ENCODE results near the gene ZNF831.
A peak's percentile ranks its signal among the peaks of the same experiment; 100 is the strongest.

Gene ZNF831

GRCh38 chr20:59179988-59180387 lies 16.4 kb downstream of the ZNF831 start:
- DNase-seq (ENCODE audit: low read depth in 2 of 2, low spot score in 1 of 2) = no peak

- DNase-seq (ENCODE audit: low read depth in 2 of 2, low spot score in 1 of 2) = no peak
These were observed 18.3 kb downstream of the ZNF831 start for GRCh38 chr20:59181936-59182335.

GRCh38 chr20:59182401-59183044 lies 18.9 kb downstream of the ZNF831 start:
- DNase-seq (ENCODE audit: low read depth in 2 of 2, low spot score in 1 of 2) = no peak

- DNase-seq (ENCODE audit: low read depth in 2 of 2, low spot score in 1 of 2) = no peak
These were observed 20.1 kb downstream of the ZNF831 start for GRCh38 chr20:59183751-59184150.

- DNase-seq (ENCODE audit: low read depth in 2 of 2, low spot score in 1 of 2) = no peak
These were observed 21.3 kb downstream of the ZNF831 start for GRCh38 chr20:59184880-59185447.

- no peak for DNase-seq (ENCODE audit: low read depth in 2 of 2, low spot score in 1 of 2)
These were observed 22.2 kb downstream of the ZNF831 start for GRCh38 chr20:59185809-59186208.

- no peak for DNase-seq (ENCODE audit: low read depth in 2 of 2, low spot score in 1 of 2)
These were observed 26.8 kb downstream of the ZNF831 start for GRCh38 chr20:59190466-59190865.

- DNase-seq (ENCODE audit: low read depth in 2 of 2, low spot score in 1 of 2) = no peak
These were observed 27.6 kb downstream of the ZNF831 start for GRCh38 chr20:59191036-59191755.

- DNase-seq (ENCODE audit: low read depth in 2 of 2, low spot score in 1 of 2) = no peak
These were observed 28.3 kb downstream of the ZNF831 start for GRCh38 chr20:59191756-59192532.

GRCh38 chr20:59192533-59192896 lies 28.9 kb downstream of the ZNF831 start:
- DNase-seq (ENCODE audit: low read depth in 2 of 2, low spot score in 1 of 2) = no peak

- DNase-seq (ENCODE audit: low read depth in 2 of 2, low spot score in 1 of 2) = no peak
These were observed 29.7 kb downstream of the ZNF831 start for GRCh38 chr20:59193325-59193724.

GRCh38 chr20:59194023-59194935 lies 30.7 kb downstream of the ZNF831 start:
- DNase-seq (ENCODE audit: low read depth in 2 of 2, low spot score in 1 of 2) = no peak

GRCh38 chr20:59195316-59195993 lies 31.8 kb downstream of the ZNF831 start:
- no peak for DNase-seq (ENCODE audit: low read depth in 2 of 2, low spot score in 1 of 2)

- DNase-seq (ENCODE audit: low read depth in 2 of 2, low spot score in 1 of 2) = no peak
These were observed 40.7 kb downstream of the ZNF831 start for GRCh38 chr20:59204165-59204894.

- no peak for DNase-seq (ENCODE audit: low read depth in 2 of 2, low spot score in 1 of 2)
These were observed 41.4 kb downstream of the ZNF831 start for GRCh38 chr20:59205044-59205443.

- DNase-seq (ENCODE audit: low read depth in 2 of 2, low spot score in 1 of 2) = no peak
These were observed 43.6 kb downstream of the ZNF831 start for GRCh38 chr20:59207235-59207634.

GRCh38 chr20:59207742-59208357 lies 44.2 kb downstream of the ZNF831 start:
- peak; percentile 59 to 61 for DNase-seq (ENCODE audit: low read depth in 2 of 2, low spot score in 1 of 2)

GRCh38 chr20:59210186-59210585 lies 46.6 kb downstream of the ZNF831 start:
- no peak for DNase-seq (ENCODE audit: low read depth in 2 of 2, low spot score in 1 of 2)

GRCh38 chr20:59211208-59211765 lies 47.7 kb downstream of the ZNF831 start:
- no peak for DNase-seq (ENCODE audit: low read depth in 2 of 2, low spot score in 1 of 2)

Measured in stimulated activated CD8-positive, alpha-beta memory T cell treated with anti-CD3 and anti-CD28 coated beads, Interleukin-4, amount 100 ng/mL, for 1 hour (primary cell).